K562 (cell line): ENCODE data around the gene RPL39L. TPM values are rescaled to one million over a fixed set of nuclear protein-coding genes. Genes with fewer than 3 reads are reported as not detected.

Experiments
- ATAC-seq: fragments of 200-7000 bp; cut with Tn5 transposase; 3 replicates; pipeline ENCODE4 v1.9.1; 2020; ENCODE audit warnings: moderate library complexity
- BruUV-seq: library from RNA; stranded (reverse); fragments of 400-500 nt; replicated peaks from 2 replicates; lab custom pipeline; 2021; lab: Mats Ljungman, UMichigan
- CTCF ChIA-PET: fragments of 300-600 bp; formaldehyde crosslinking; extraction: SDS; loops from one replicate; lab custom pipeline; 2021; ENCODE audit warnings: low intra/inter-chr PET ratio; lab: Yijun Ruan, JAX
- POLR2A ChIA-PET: fragments of 300-600, 350-650 bp; sonication (Branson Sonifier 250); formaldehyde crosslinking; extraction: SDS; loops from one replicate; lab custom pipeline; 2021; ENCODE audit warnings: antibody characterized with exemption, inconsistent platforms; lab: Yijun Ruan, JAX
- DNase-seq, 4 experiments: peaks; one replicate each; pipeline versions ENCODE4 v3.0.0 to v3.0.0-alpha.2; 2011 to 2018; ENCODE audit warnings: low spot score in 3 of 4, mixed read lengths in 3 of 4; ENCODE audit errors: extremely low read depth in 1 of 4
- FAIRE-seq: peaks from 2 replicates; lab custom pipeline; 2011; peaks lifted over from hg19 to GRCh38; lab: Jason Lieb, UNC
- H2AFZ ChIP-seq: 2 replicates; pipeline ENCODE4 v1.6.0; 2011; ENCODE audit warnings: low read depth, low read length, control low read depth, inconsistent platforms
- H3K27ac ChIP-seq: fragments of 200-600 bp; 3 replicates; pipeline ENCODE4 v1.8.0; 2011; ENCODE audit warnings: low read depth, mild to moderate bottlenecking, control low read depth, inconsistent platforms, low read length, moderate library complexity, mixed read lengths; ENCODE audit errors: extremely low read depth
- H3K27me3 ChIP-seq, 2 experiments: fragments of 300-600 bp in 1 of 2; 2 replicates in 1 of 2; 3 replicates in 1 of 2; pipeline versions ENCODE4 v1.6.0 to v1.8.0; 2011; ENCODE audit warnings: inconsistent platforms in 2 of 2, low read length in 2 of 2, mild to moderate bottlenecking in 1 of 2, mixed read lengths in 1 of 2, moderate library complexity in 1 of 2; ENCODE audit not compliant: control insufficient read depth in 2 of 2, insufficient read depth in 2 of 2
- H3K36me3 ChIP-seq: fragments of 300-600 bp; 3 replicates; pipeline ENCODE4 v1.8.0; 2011; ENCODE audit warnings: mild to moderate bottlenecking, low read length, inconsistent platforms; ENCODE audit not compliant: control insufficient read depth, insufficient read depth
- H3K4me1 ChIP-seq, 2 experiments: fragments of 200-600 bp in 1 of 2; replicated peaks in 1 of 2; 2 replicates in 1 of 2; 3 replicates in 1 of 2; pipeline versions ENCODE4 v1.5.1 to v1.8.0; 2011; ENCODE audit warnings: inconsistent platforms in 2 of 2, low read length in 2 of 2, mild to moderate bottlenecking in 1 of 2, mixed read lengths in 1 of 2, moderate library complexity in 1 of 2; ENCODE audit not compliant: control insufficient read depth in 2 of 2, insufficient read depth in 2 of 2
- H3K4me2 ChIP-seq: 2 replicates; pipeline ENCODE4 v1.6.1; 2011; ENCODE audit warnings: low read length, control low read depth, inconsistent platforms, mixed read lengths; ENCODE audit not compliant: insufficient read depth
- H3K4me3 ChIP-seq: fragments of 200-600 bp; sonication (generic), shearing (Covaris generic); 2 replicates; pipeline ENCODE4 v1.5.1; 2016; ENCODE audit warnings: control low read depth, inconsistent platforms
- H3K79me2 ChIP-seq: fragments of 200-600 bp; 3 replicates; pipeline ENCODE4 v1.8.0; 2011; ENCODE audit warnings: low read length, inconsistent platforms; ENCODE audit not compliant: control insufficient read depth, insufficient read depth
- H3K9ac ChIP-seq, 2 experiments: 2 replicates each; pipeline versions ENCODE4 v1.6.0 to v1.6.1; 2011; ENCODE audit warnings: low read depth in 2 of 2, low read length in 2 of 2, control low read depth in 1 of 2, inconsistent platforms in 1 of 2, mild to moderate bottlenecking in 1 of 2, mixed read lengths in 1 of 2; ENCODE audit not compliant: insufficient read depth in 1 of 2
- H3K9me1 ChIP-seq: one replicate; pipeline ENCODE4 v1.6.0; 2011; ENCODE audit warnings: inconsistent platforms, mild to moderate bottlenecking, low read length, moderate library complexity; ENCODE audit not compliant: control insufficient read depth, insufficient read depth
- H3K9me3 ChIP-seq: replicated peaks from 2 replicates; pipeline ENCODE4 v1.5.1; 2011; ENCODE audit warnings: low read depth, low read length, inconsistent platforms; ENCODE audit not compliant: control insufficient read depth, insufficient read depth
- H4K20me1 ChIP-seq: replicated peaks from 2 replicates; pipeline ENCODE4 v1.6.1; 2011; ENCODE audit warnings: low read length, inconsistent platforms, mixed read lengths; ENCODE audit not compliant: control insufficient read depth, insufficient read depth
- DIDO1 ChIP-seq: fragments of 450-650 bp; IDR thresholded peaks from 2 replicates; pipeline ENCODE4 v1.6.1; 2016; ENCODE audit warnings: low read depth, missing biosample characterization, missing genetic modification characterization
- NFE2L1 ChIP-seq: fragments of 450-650 bp; IDR thresholded peaks from 2 replicates; pipeline ENCODE4 v1.6.1; 2016; ENCODE audit warnings: missing genetic modification characterization, low read depth, mild to moderate bottlenecking, missing compliant biosample characterization, moderate library complexity, borderline replicate concordance
- PRMT5 ChIP-seq: sonication (generic); formaldehyde crosslinking; IDR thresholded peaks from 2 replicates; pipeline ENCODE4 v1.5.0; 2020; ENCODE audit warnings: missing genetic modification reagents
- ZNF384 ChIP-seq: IDR thresholded peaks from 2 replicates; pipeline ENCODE4 v1.6.1; 2012; ENCODE audit warnings: low read depth, low read length, improper control_type of control experiment
- ZNF77 ChIP-seq: fragments of 250-450 bp; sonication (Bioruptor Pico); IDR thresholded peaks from 2 replicates; pipeline ENCODE4 v1.5.0; 2020
- WGBS: fragments of 100-300 bp; shearing (Covaris generic); methylation state at CpG from one replicate; pipeline ENCODE4 v1.1.6; 2016; ENCODE audit warnings: low coverage, mixed read lengths; ENCODE audit not compliant: insufficient coverage; ENCODE audit errors: missing lambda C conversion rate; 5-methylcytosine and 5-hydroxymethylcytosine counted together
- in situ Hi-C: fragments of 300-500 bp; cut with MboI; formaldehyde crosslinking; loops from 4 replicates; pipeline ENCODE4 v1.15.0; 2018; ENCODE audit warnings: inconsistent platforms, mixed read lengths
- intact Hi-C: fragments of 100-400 bp; cut with micrococcal nuclease; formaldehyde crosslinking; loops from 2 replicates; pipeline ENCODE4 v1.14.2; 2022
- polyA plus RNA-seq, 8 experiments: library from polyadenylated mRNA; depleted of rRNA in 4 of 8; stranded (reverse) in 5 of 8; unstranded in 3 of 8; fragments of >200 nt; fragmentation: Nextera tagmentation in 2 of 8; fragmentation: Illumina TruSeq in 1 of 8; extraction: Ambion mirVana in 2 of 8; extraction: Trizol in 1 of 8; gene quantifications; 2 replicates each; pipeline versions ENCODE4 v1.2.1 to v1.2.3, GENCODE V29; 2011 to 2014; ENCODE audit warnings: inconsistent platforms in 1 of 8, missing spikeins in 1 of 8
- total RNA-seq, 7 experiments: library from RNA; depleted of rRNA in 6 of 7; stranded (reverse); fragments of >200 nt in 6 of 7; fragmentation: Illumina TruSeq in 2 of 7; extraction: Trizol in 2 of 7; gene quantifications; 2 replicates each; pipeline versions ENCODE4 v1.2.1 to v1.2.3, GENCODE V29; 2011 to 2021; ENCODE audit warnings: low replicate concordance in 1 of 7
- TF ChIP-seq, protein P1 (sequence below): fragments of 250-450 bp; sonication (Bioruptor Pico); IDR thresholded peaks from 2 replicates; pipeline ENCODE4 v1.4.0; 2020
- TF ChIP-seq, protein P2 (sequence below): fragments of 450-650 bp; IDR thresholded peaks from 2 replicates; pipeline ENCODE4 v1.6.1; 2017; ENCODE audit warnings: mild to moderate bottlenecking, moderate library complexity
- TF ChIP-seq, protein P3 (sequence below): sonication (generic); formaldehyde crosslinking; IDR thresholded peaks from 2 replicates; pipeline ENCODE4 v1.8.1; 2023; ENCODE audit warnings: missing genetic modification reagents, mild to moderate bottlenecking, borderline replicate concordance

Gene RPL39L
- total and polyA plus RNA-seq, 9 of the 15 experiments (the other 6 are each of a cell fraction or from before 2014, with no cell fraction given) = 15.0 to 122 (median 45.5) TPM

DNA sequence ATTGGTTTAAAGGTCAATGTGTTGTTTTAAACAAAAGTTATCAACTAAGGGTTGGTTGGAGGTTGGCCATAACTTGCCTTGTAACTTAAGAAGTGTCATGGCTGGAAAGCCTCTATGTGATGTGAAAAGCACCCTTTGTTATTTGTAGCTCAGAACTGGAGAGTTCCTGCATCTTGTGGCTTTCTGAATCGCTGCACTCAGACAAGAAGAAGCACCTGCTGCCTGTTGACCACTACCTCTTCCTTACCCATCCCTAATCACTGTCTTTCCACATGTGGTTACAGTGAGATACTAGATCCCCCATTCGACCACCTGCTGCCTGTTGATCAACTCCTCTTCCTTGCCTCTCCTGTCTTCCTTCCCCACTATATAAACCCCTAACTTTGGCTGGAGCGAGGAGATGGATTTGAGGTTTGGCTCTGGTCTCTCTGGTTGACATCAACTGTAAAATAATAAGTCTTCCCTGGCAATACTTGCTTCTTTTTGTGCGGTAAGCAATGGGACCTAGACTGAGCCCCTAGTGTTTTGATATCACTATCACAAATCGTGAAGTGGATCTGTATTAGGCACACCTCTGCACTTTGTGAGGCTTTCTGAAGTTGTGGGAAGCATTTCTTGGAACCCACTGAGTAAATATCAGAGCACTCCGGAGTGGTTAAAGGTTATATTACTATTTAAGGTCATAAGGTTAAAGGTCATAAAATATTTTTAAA lies 13.8 kb downstream of the RPL39L start:
- in situ Hi-C loops = no loop called here
- WGBS = 58% methylated on average over 6 of the region's 6 CpGs
- ATAC-seq = no peak
- H3K9me1 ChIP-seq = no peaks in the 10 kb centered on the region
- H3K9me3 ChIP-seq = no peaks in the 10 kb centered on the region; the same call in 1 of the 2 replicates
- no peak overlapping the region for H3K9ac ChIP-seq
- H3K79me2 ChIP-seq = no peaks in the 10 kb centered on the region
- peaks cover 15% of the 10 kb centered on the region; the same call in 2 of the 3 replicates for H3K36me3 ChIP-seq
- no peaks in the 10 kb centered on the region for H4K20me1 ChIP-seq
- BruUV-seq = no TSS peak
- no peak for DNase-seq
- no peak overlapping the region for H3K4me2 ChIP-seq
- no peak overlapping the region for H3K27ac ChIP-seq
- no peak overlapping the region for H2AFZ ChIP-seq
- ChIA-PET CTCF (no interaction called here), POLR2A (interaction anchor here (0.9 kb wide), 1 partner anchor 24 kb away, joined by 3 read pairs; no protein-coding TSS in a partner anchor)
- FAIRE-seq = no peak
- H3K4me3 ChIP-seq = no peak overlapping the region
- H3K27me3 ChIP-seq = no peaks in the 10 kb centered on the region
- intact Hi-C loops = no loop called here
- no peaks in the 10 kb centered on the region; a peak in 1 of 5 replicates for H3K4me1 ChIP-seq
- TF ChIP-seq ZNF384 = no peak
- no peak for TF ChIP-seq ZNF77 (CRISPR knock-in tag)
- no peak for TF ChIP-seq NFE2L1 (tag)
- TF ChIP-seq DIDO1 (tag) = no peak
- TF ChIP-seq, protein P1, sequence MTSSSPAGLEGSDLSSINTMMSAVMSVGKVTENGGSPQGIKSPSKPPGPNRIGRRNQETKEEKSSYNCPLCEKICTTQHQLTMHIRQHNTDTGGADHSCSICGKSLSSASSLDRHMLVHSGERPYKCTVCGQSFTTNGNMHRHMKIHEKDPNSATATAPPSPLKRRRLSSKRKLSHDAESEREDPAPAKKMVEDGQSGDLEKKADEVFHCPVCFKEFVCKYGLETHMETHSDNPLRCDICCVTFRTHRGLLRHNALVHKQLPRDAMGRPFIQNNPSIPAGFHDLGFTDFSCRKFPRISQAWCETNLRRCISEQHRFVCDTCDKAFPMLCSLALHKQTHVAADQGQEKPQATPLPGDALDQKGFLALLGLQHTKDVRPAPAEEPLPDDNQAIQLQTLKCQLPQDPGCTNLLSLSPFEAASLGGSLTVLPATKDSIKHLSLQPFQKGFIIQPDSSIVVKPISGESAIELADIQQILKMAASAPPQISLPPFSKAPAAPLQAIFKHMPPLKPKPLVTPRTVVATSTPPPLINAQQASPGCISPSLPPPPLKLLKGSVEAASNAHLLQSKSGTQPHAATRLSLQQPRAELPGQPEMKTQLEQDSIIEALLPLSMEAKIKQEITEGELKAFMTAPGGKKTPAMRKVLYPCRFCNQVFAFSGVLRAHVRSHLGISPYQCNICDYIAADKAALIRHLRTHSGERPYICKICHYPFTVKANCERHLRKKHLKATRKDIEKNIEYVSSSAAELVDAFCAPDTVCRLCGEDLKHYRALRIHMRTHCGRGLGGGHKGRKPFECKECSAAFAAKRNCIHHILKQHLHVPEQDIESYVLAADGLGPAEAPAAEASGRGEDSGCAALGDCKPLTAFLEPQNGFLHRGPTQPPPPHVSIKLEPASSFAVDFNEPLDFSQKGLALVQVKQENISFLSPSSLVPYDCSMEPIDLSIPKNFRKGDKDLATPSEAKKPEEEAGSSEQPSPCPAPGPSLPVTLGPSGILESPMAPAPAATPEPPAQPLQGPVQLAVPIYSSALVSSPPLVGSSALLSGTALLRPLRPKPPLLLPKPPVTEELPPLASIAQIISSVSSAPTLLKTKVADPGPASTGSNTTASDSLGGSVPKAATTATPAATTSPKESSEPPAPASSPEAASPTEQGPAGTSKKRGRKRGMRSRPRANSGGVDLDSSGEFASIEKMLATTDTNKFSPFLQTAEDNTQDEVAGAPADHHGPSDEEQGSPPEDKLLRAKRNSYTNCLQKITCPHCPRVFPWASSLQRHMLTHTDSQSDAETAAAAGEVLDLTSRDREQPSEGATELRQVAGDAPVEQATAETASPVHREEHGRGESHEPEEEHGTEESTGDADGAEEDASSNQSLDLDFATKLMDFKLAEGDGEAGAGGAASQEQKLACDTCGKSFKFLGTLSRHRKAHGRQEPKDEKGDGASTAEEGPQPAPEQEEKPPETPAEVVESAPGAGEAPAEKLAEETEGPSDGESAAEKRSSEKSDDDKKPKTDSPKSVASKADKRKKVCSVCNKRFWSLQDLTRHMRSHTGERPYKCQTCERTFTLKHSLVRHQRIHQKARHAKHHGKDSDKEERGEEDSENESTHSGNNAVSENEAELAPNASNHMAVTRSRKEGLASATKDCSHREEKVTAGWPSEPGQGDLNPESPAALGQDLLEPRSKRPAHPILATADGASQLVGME (CRISPR knock-in tag) = no peak
- TF ChIP-seq PRMT5 = no peak
- TF ChIP-seq, protein P2, sequence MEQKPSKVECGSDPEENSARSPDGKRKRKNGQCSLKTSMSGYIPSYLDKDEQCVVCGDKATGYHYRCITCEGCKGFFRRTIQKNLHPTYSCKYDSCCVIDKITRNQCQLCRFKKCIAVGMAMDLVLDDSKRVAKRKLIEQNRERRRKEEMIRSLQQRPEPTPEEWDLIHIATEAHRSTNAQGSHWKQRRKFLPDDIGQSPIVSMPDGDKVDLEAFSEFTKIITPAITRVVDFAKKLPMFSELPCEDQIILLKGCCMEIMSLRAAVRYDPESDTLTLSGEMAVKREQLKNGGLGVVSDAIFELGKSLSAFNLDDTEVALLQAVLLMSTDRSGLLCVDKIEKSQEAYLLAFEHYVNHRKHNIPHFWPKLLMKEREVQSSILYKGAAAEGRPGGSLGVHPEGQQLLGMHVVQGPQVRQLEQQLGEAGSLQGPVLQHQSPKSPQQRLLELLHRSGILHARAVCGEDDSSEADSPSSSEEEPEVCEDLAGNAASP = no peak
- TF ChIP-seq, protein P3, sequence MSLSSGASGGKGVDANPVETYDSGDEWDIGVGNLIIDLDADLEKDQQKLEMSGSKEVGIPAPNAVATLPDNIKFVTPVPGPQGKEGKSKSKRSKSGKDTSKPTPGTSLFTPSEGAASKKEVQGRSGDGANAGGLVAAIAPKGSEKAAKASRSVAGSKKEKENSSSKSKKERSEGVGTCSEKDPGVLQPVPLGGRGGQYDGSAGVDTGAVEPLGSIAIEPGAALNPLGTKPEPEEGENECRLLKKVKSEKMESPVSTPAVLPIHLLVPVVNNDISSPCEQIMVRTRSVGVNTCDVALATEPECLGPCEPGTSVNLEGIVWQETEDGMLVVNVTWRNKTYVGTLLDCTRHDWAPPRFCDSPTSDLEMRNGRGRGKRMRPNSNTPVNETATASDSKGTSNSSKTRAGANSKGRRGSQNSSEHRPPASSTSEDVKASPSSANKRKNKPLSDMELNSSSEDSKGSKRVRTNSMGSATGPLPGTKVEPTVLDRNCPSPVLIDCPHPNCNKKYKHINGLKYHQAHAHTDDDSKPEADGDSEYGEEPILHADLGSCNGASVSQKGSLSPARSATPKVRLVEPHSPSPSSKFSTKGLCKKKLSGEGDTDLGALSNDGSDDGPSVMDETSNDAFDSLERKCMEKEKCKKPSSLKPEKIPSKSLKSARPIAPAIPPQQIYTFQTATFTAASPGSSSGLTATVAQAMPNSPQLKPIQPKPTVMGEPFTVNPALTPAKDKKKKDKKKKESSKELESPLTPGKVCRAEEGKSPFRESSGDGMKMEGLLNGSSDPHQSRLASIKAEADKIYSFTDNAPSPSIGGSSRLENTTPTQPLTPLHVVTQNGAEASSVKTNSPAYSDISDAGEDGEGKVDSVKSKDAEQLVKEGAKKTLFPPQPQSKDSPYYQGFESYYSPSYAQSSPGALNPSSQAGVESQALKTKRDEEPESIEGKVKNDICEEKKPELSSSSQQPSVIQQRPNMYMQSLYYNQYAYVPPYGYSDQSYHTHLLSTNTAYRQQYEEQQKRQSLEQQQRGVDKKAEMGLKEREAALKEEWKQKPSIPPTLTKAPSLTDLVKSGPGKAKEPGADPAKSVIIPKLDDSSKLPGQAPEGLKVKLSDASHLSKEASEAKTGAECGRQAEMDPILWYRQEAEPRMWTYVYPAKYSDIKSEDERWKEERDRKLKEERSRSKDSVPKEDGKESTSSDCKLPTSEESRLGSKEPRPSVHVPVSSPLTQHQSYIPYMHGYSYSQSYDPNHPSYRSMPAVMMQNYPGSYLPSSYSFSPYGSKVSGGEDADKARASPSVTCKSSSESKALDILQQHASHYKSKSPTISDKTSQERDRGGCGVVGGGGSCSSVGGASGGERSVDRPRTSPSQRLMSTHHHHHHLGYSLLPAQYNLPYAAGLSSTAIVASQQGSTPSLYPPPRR (CRISPR knock-in tag) = no peak
